H9 (cell line): ENCODE measurements around the gene PPM1H. TPM values are rescaled to one million over a fixed set of nuclear protein-coding genes. Genes with fewer than 3 reads are reported as not detected.

Experiments
- DNase-seq: peaks from one replicate; pipeline ENCODE4 v3.0.0-alpha.2; 2017
- H2AFZ ChIP-seq: one replicate; pipeline ENCODE4 v1.6.1; 2013; ENCODE audit warnings: mild to moderate bottlenecking, low read length, control low read depth, moderate library complexity
- H2AK5ac ChIP-seq: 2 replicates; pipeline ENCODE4 v1.6.1; 2013; ENCODE audit warnings: low read length, control low read depth, mixed read lengths; ENCODE audit not compliant: insufficient read length
- H2BK120ac ChIP-seq: one replicate; pipeline ENCODE4 v1.6.1; 2013; ENCODE audit warnings: low read depth, mild to moderate bottlenecking, low read length, control low read depth, inconsistent platforms; ENCODE audit not compliant: poor library complexity, severe bottlenecking
- H2BK12ac ChIP-seq: 2 replicates; pipeline ENCODE4 v1.6.1; 2013; ENCODE audit warnings: low read length, control low read depth, mixed read lengths, low read depth; ENCODE audit not compliant: insufficient read length
- H2BK15ac ChIP-seq: 2 replicates; pipeline ENCODE4 v1.6.1; 2013; ENCODE audit warnings: low read depth, low read length, control low read depth
- H2BK20ac ChIP-seq: one replicate; pipeline ENCODE4 v1.6.1; 2013; ENCODE audit warnings: low read depth, mild to moderate bottlenecking, low read length, control low read depth, inconsistent platforms; ENCODE audit not compliant: poor library complexity, severe bottlenecking
- H2BK5ac ChIP-seq: 2 replicates; pipeline ENCODE4 v1.6.1; 2013; ENCODE audit warnings: low read length, control low read depth, mixed read lengths; ENCODE audit not compliant: insufficient read length
- H3K14ac ChIP-seq: 2 replicates; pipeline ENCODE4 v1.6.1; 2013; ENCODE audit warnings: low read length, control low read depth; ENCODE audit not compliant: insufficient read depth
- H3K18ac ChIP-seq: 2 replicates; pipeline ENCODE4 v1.6.1; 2013; ENCODE audit warnings: low read depth, mild to moderate bottlenecking, mixed read lengths, low read length, control low read depth; ENCODE audit not compliant: insufficient read length
- H3K23ac ChIP-seq: 2 replicates; pipeline ENCODE4 v1.6.1; 2013; ENCODE audit warnings: low read length, control low read depth, mixed read lengths, low read depth; ENCODE audit not compliant: insufficient read length
- H3K23me2 ChIP-seq: 2 replicates; pipeline ENCODE4 v1.6.1; 2013; ENCODE audit warnings: low read depth, mild to moderate bottlenecking, mixed read lengths, low read length, control low read depth; ENCODE audit not compliant: insufficient read length, poor library complexity, severe bottlenecking
- H3K27ac ChIP-seq: 2 replicates; pipeline ENCODE4 v1.5.1; 2013; ENCODE audit warnings: low read length, control low read depth, mixed read lengths, low read depth; ENCODE audit not compliant: insufficient read length
- H3K27me3 ChIP-seq: 2 replicates; pipeline ENCODE4 v1.6.1; 2013; ENCODE audit warnings: low read length, control low read depth, inconsistent platforms; ENCODE audit not compliant: insufficient read depth
- H3K4ac ChIP-seq: 2 replicates; pipeline ENCODE4 v1.6.1; 2013; ENCODE audit warnings: low read depth, mild to moderate bottlenecking, control low read depth, inconsistent platforms, low read length, moderate library complexity
- H3K4me1 ChIP-seq: 2 replicates; pipeline ENCODE4 v1.6.1; 2013; ENCODE audit warnings: low read length, control low read depth, inconsistent platforms; ENCODE audit not compliant: insufficient read depth
- H3K4me2 ChIP-seq: 2 replicates; pipeline ENCODE4 v1.6.1; 2013; ENCODE audit warnings: low read length, control low read depth, mixed read lengths; ENCODE audit not compliant: insufficient read length, insufficient read depth
- H3K56ac ChIP-seq: 2 replicates; pipeline ENCODE4 v1.6.1; 2013; ENCODE audit warnings: low read depth, mild to moderate bottlenecking, mixed read lengths, low read length, control low read depth; ENCODE audit not compliant: insufficient read length
- H3K79me1 ChIP-seq: 2 replicates; pipeline ENCODE4 v1.6.1; 2013; ENCODE audit warnings: low read depth, mild to moderate bottlenecking, moderate library complexity, low read length, control low read depth, inconsistent platforms; ENCODE audit not compliant: insufficient read depth, poor library complexity, severe bottlenecking
- H3K79me2 ChIP-seq: 2 replicates; pipeline ENCODE4 v1.6.1; 2013; ENCODE audit warnings: low read length, control low read depth, inconsistent platforms; ENCODE audit not compliant: insufficient read depth
- H3K9ac ChIP-seq: 2 replicates; pipeline ENCODE4 v1.6.1; 2013; ENCODE audit warnings: low read length, control low read depth, mixed read lengths; ENCODE audit not compliant: insufficient read length; ENCODE audit errors: extremely low read depth
- H3K9me3 ChIP-seq: one replicate; pipeline ENCODE4 v1.6.1; 2013; ENCODE audit warnings: low read depth, low read length, inconsistent platforms; ENCODE audit not compliant: control insufficient read depth
- H3T11ph ChIP-seq: one replicate; pipeline ENCODE4 v1.6.1; 2013; ENCODE audit warnings: mild to moderate bottlenecking, low read length, control low read depth, inconsistent platforms
- H4K20me1 ChIP-seq: one replicate; pipeline ENCODE4 v1.6.1; 2013; ENCODE audit not compliant: control insufficient read depth, insufficient read length, insufficient read depth
- H4K5ac ChIP-seq: 2 replicates; pipeline ENCODE4 v1.6.1; 2013; ENCODE audit warnings: low read depth, mild to moderate bottlenecking, mixed read lengths, low read length, control low read depth; ENCODE audit not compliant: insufficient read length
- H4K8ac ChIP-seq: replicated peaks from 2 replicates; pipeline ENCODE4 v1.6.1; 2013; ENCODE audit warnings: low read length, control low read depth, mixed read lengths, low read depth; ENCODE audit not compliant: insufficient read length
- H4K91ac ChIP-seq: 2 replicates; pipeline ENCODE4 v1.6.1; 2013; ENCODE audit warnings: low read depth, mild to moderate bottlenecking, moderate library complexity, mixed read lengths, low read length, control low read depth; ENCODE audit not compliant: insufficient read length
- H3K27ac Mint-ChIP-seq, 3 experiments: 2 replicates in 2 of 3; 3 replicates in 1 of 3; pipeline ENCODE4 v1.8.0; 2020 to 2021; ENCODE audit warnings: mixed read lengths in 3 of 3, mild to moderate bottlenecking in 1 of 3, moderate library complexity in 1 of 3
- H3K27me3 Mint-ChIP-seq: 2 replicates; pipeline ENCODE4 v1.8.0; 2021; ENCODE audit warnings: low read depth, mild to moderate bottlenecking, moderate library complexity, mixed read lengths
- H3K36me3 Mint-ChIP-seq, 3 experiments: 2 replicates in 2 of 3; 3 replicates in 1 of 3; pipeline ENCODE4 v1.8.0; 2020 to 2021; ENCODE audit warnings: low read depth in 3 of 3, mixed read lengths in 3 of 3; ENCODE audit not compliant: insufficient read depth in 1 of 3
- H3K4me1 Mint-ChIP-seq, 2 experiments: 2 replicates each; pipeline ENCODE4 v1.8.0; 2020; ENCODE audit warnings: mixed read lengths in 2 of 2
- H3K4me3 Mint-ChIP-seq, 2 experiments: 2 replicates in 1 of 2; 3 replicates in 1 of 2; pipeline ENCODE4 v1.8.0; 2020 to 2021; ENCODE audit warnings: mild to moderate bottlenecking in 2 of 2, mixed read lengths in 2 of 2, moderate library complexity in 1 of 2
- H3K9me3 Mint-ChIP-seq, 2 experiments: 2 replicates in 1 of 2; 3 replicates in 1 of 2; pipeline ENCODE4 v1.8.0; 2020; ENCODE audit warnings: mild to moderate bottlenecking in 2 of 2, mixed read lengths in 2 of 2, moderate library complexity in 1 of 2
- WGBS: extraction: QIAGEN DNeasy Blood & Tissue Kit; methylation state at CpG from one replicate; pipeline ENCODE4 v1.1.7; 2013; ENCODE audit warnings: missing lambda C conversion rate, low lambda C conversion rate, mixed read lengths; ENCODE audit not compliant: insufficient read length; ENCODE audit errors: extremely low coverage; 5-methylcytosine and 5-hydroxymethylcytosine counted together
- total RNA-seq: library from RNA; stranded (reverse); gene quantifications from 2 replicates; pipeline ENCODE4 v1.2.1, GENCODE V29; 2021
- TF ChIP-seq, protein P1 (sequence below): fragments of 200-600 bp; sonication (generic); conservative IDR thresholded peaks from 3 replicates; pipeline ENCODE4 v1.8.0; 2021; ENCODE audit warnings: antibody characterized with exemption, mild to moderate bottlenecking

The PPM1H gene
- total RNA-seq, 1 experiment from 2014 or later = 22.1 TPM

- Histone ChIP-seq H2BK20ac (no peak overlapping the region), H3K9me3 (no peaks in the 10 kb centered on the region), H2BK15ac (no peak overlapping the region), H2BK12ac (no peak overlapping the region), H3K27ac (no peak overlapping the region), H4K5ac (no peak overlapping the region), H2AFZ (no peak overlapping the region), H3K4me2 (no peak overlapping the region), H4K20me1 (no peaks in the 10 kb centered on the region), H3K79me1 (no peaks in the 10 kb centered on the region), H3K79me2 (no peaks in the 10 kb centered on the region), H3K56ac (no peak overlapping the region), H3K27me3 (no peaks in the 10 kb centered on the region), H4K91ac (no peak overlapping the region), H2BK120ac (no peak overlapping the region), H3K18ac (no peak overlapping the region), H3T11ph (no peak overlapping the region), H3K4ac (no peak overlapping the region), H4K8ac (no peak overlapping the region), H3K9ac (no peak overlapping the region), H3K23me2 (no peaks in the 10 kb centered on the region), H3K4me1 (peaks cover 8% of the 10 kb centered on the region), H2AK5ac (no peak overlapping the region), H3K23ac (no peak overlapping the region), H2BK5ac (no peak overlapping the region), H3K14ac (no peak overlapping the region)
- WGBS = no CpG with 5 or more reads among the region's 7 CpGs
- H3K36me3 Mint-ChIP-seq = peaks cover 16 to 28% (median 21%) of the 10 kb centered on the region in 3 experiments; a peak in 6 of 7 replicates
- 0 out of 5 replicates have a peak overlapping the region, but pooled peaks of 1 of the 2 experiments have one; percentile 5 for H3K4me3 Mint-ChIP-seq
- H3K9me3 Mint-ChIP-seq = no peaks in the 10 kb centered on the region; a peak in 1 of 5 replicates
- peaks cover 28 to 30% of the 10 kb centered on the region in 2 experiments for H3K4me1 Mint-ChIP-seq
- DNase-seq = no peak
- peaks cover 2% of the 10 kb centered on the region; the same call in 1 of the 2 replicates for H3K27me3 Mint-ChIP-seq
- peak overlapping the region in 2 of 3 experiments; percentile 55 to 91; a peak in 4 of 7 replicates for H3K27ac Mint-ChIP-seq
- TF ChIP-seq, protein P1, sequence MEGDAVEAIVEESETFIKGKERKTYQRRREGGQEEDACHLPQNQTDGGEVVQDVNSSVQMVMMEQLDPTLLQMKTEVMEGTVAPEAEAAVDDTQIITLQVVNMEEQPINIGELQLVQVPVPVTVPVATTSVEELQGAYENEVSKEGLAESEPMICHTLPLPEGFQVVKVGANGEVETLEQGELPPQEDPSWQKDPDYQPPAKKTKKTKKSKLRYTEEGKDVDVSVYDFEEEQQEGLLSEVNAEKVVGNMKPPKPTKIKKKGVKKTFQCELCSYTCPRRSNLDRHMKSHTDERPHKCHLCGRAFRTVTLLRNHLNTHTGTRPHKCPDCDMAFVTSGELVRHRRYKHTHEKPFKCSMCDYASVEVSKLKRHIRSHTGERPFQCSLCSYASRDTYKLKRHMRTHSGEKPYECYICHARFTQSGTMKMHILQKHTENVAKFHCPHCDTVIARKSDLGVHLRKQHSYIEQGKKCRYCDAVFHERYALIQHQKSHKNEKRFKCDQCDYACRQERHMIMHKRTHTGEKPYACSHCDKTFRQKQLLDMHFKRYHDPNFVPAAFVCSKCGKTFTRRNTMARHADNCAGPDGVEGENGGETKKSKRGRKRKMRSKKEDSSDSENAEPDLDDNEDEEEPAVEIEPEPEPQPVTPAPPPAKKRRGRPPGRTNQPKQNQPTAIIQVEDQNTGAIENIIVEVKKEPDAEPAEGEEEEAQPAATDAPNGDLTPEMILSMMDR = no peak
Measured at GRCh38 chr12:62684570-62685295, 250.2 kb downstream of the PPM1H start.
